Endothelial cell of umbilical vein (primary cell): ENCODE results near the gene CAPS. TPM values are rescaled to one million over a fixed set of nuclear protein-coding genes. Genes with fewer than 3 reads are reported as not detected.

ENCODE experiments used
- BruUV-seq: library from RNA; stranded (reverse); fragments of 400-500 nt; replicated peaks from 2 replicates; lab custom pipeline; 2021; lab: Mats Ljungman, UMichigan
- CTCF ChIA-PET: fragments of 300-600, 350-600 bp; sonication (Branson Sonifier 250); formaldehyde crosslinking; loops from one replicate; lab custom pipeline; 2021; ENCODE audit warnings: antibody characterized with exemption, inconsistent platforms; lab: Charles Lee
- POLR2A ChIA-PET: fragments of 300-600, 350-600 bp; sonication (Branson Sonifier 250); formaldehyde crosslinking; loops from one replicate; lab custom pipeline; 2021; ENCODE audit warnings: antibody characterized with exemption, inconsistent platforms; lab: Charles Lee
- DNase-seq: peaks from one replicate; pipeline ENCODE4 v3.0.0-alpha.2; 2011; ENCODE audit warnings: low read depth, low spot score
- FAIRE-seq: peaks from 2 replicates; lab custom pipeline; 2011; peaks lifted over from hg19 to GRCh38; lab: Jason Lieb, UNC
- H2AFZ ChIP-seq: 2 replicates; pipeline ENCODE4 v1.6.0; 2012; ENCODE audit warnings: low read depth, low read length, control low read depth, inconsistent platforms
- H3K27ac ChIP-seq: 2 replicates; pipeline ENCODE4 v1.5.1; 2011; ENCODE audit warnings: low read depth, mild to moderate bottlenecking, control low read depth, low read length, moderate library complexity; ENCODE audit not compliant: insufficient read depth
- H3K27me3 ChIP-seq, 2 experiments: 2 replicates each; pipeline versions ENCODE4 v1.6.0 to v1.6.1; 2011; ENCODE audit warnings: low read length in 2 of 2, mixed read lengths in 1 of 2; ENCODE audit not compliant: control insufficient read depth in 2 of 2, insufficient read depth in 2 of 2
- H3K36me3 ChIP-seq, 2 experiments: 2 replicates in 1 of 2; 3 replicates in 1 of 2; pipeline ENCODE4 v1.5.1; 2011; ENCODE audit warnings: low read length in 2 of 2, mild to moderate bottlenecking in 1 of 2, moderate library complexity in 1 of 2; ENCODE audit not compliant: control insufficient read depth in 2 of 2, insufficient read depth in 2 of 2; ENCODE audit errors: extremely low read depth in 1 of 2
- H3K4me1 ChIP-seq: 3 replicates; pipeline ENCODE4 v1.5.1; 2011; ENCODE audit warnings: mild to moderate bottlenecking, low read length; ENCODE audit not compliant: control insufficient read depth, insufficient read depth; ENCODE audit errors: extremely low read depth
- H3K4me2 ChIP-seq: 2 replicates; pipeline ENCODE4 v1.6.1; 2011; ENCODE audit warnings: low read length, control low read depth, mixed read lengths; ENCODE audit not compliant: insufficient read depth
- H3K4me3 ChIP-seq, 3 experiments: fragments of 200-600 bp in 1 of 3; sonication (generic), shearing (Covaris generic) in 1 of 3; replicated peaks in 1 of 3; 2 replicates each; pipeline ENCODE4 v1.5.1; 2011 to 2016; ENCODE audit warnings: control low read depth in 3 of 3, low read length in 3 of 3, mild to moderate bottlenecking in 2 of 3, inconsistent platforms in 1 of 3, low read depth in 1 of 3, moderate library complexity in 1 of 3; ENCODE audit not compliant: insufficient read depth in 1 of 3
- H3K79me2 ChIP-seq: 2 replicates; pipeline ENCODE4 v1.6.0; 2012; ENCODE audit warnings: low read length, inconsistent platforms; ENCODE audit not compliant: control insufficient read depth, insufficient read depth
- H3K9ac ChIP-seq: replicated peaks from 2 replicates; pipeline ENCODE3; 2011; ENCODE audit warnings: low read length, control low read depth; ENCODE audit not compliant: insufficient read depth; ENCODE audit errors: extremely low read depth
- H3K9me1 ChIP-seq: replicated peaks from 3 replicates; pipeline ENCODE4 v1.6.0; 2011; ENCODE audit warnings: mild to moderate bottlenecking, low read length; ENCODE audit not compliant: control insufficient read depth, insufficient read depth; ENCODE audit errors: extremely low read depth
- H3K9me3 ChIP-seq: replicated peaks from 2 replicates; pipeline ENCODE4 v1.5.1; 2012; ENCODE audit warnings: low read length, inconsistent platforms; ENCODE audit not compliant: control insufficient read depth, insufficient read depth
- H4K20me1 ChIP-seq: replicated peaks from 2 replicates; pipeline ENCODE3; 2011; ENCODE audit warnings: mild to moderate bottlenecking, low read length; ENCODE audit not compliant: control insufficient read depth, insufficient read depth; ENCODE audit errors: extremely low read depth
- EZH2 ChIP-seq: IDR thresholded peaks from 2 replicates; pipeline ENCODE4 v1.6.1; 2012; ENCODE audit warnings: borderline replicate concordance, low read depth, mild to moderate bottlenecking, moderate library complexity, low read length, inconsistent platforms; ENCODE audit not compliant: severe bottlenecking
- FOS ChIP-seq: IDR thresholded peaks from 2 replicates; pipeline ENCODE4 v1.6.1; 2011; ENCODE audit warnings: mild to moderate bottlenecking, low read length, moderate library complexity, borderline replicate concordance; ENCODE audit not compliant: insufficient read depth
- GATA2 ChIP-seq: IDR thresholded peaks from 2 replicates; pipeline ENCODE4 v1.7.0; 2011; ENCODE audit warnings: low read depth, mild to moderate bottlenecking, moderate library complexity, mixed read lengths, low read length; ENCODE audit not compliant: insufficient read length, insufficient read depth
- MYC ChIP-seq: IDR thresholded peaks from one replicate; pipeline ENCODE4 v1.6.1; 2011; ENCODE audit warnings: mild to moderate bottlenecking, low read depth, low read length
- POLR2A ChIP-seq: IDR thresholded peaks from 2 replicates; pipeline ENCODE4 v1.6.1; 2012; ENCODE audit warnings: low read depth, mild to moderate bottlenecking, control low read depth, low read length
- POLR2AphosphoS5 ChIP-seq: IDR thresholded peaks from 2 replicates; pipeline ENCODE4 v1.6.1; 2012; ENCODE audit warnings: low read depth, mild to moderate bottlenecking, control low read depth, low read length, moderate library complexity; ENCODE audit not compliant: insufficient read depth
- dilution Hi-C: fragments of 300-500 bp; cut with MboI; formaldehyde crosslinking; loops from one replicate; pipeline ENCODE4 v1.15.0; 2019; ENCODE audit warnings: low sequenced_read_pairs; ENCODE audit not compliant: extremely low pct_ligation_motif_present
- intact Hi-C: fragments of 100-400 bp; cut with micrococcal nuclease; formaldehyde crosslinking; loops from one replicate; pipeline ENCODE4 v1.10.0; 2022
- polyA plus RNA-seq, 4 experiments: library from polyadenylated mRNA; depleted of rRNA in 3 of 4; stranded (reverse) in 3 of 4; unstranded in 1 of 4; fragments of >200 nt; gene quantifications; 2 replicates each; pipeline versions ENCODE4 v1.2.1 to v1.2.3, GENCODE V29; 2011 to 2012; ENCODE audit warnings: missing spikeins in 1 of 4
- total RNA-seq: library from RNA; stranded (reverse); gene quantifications from 2 replicates; pipeline ENCODE4 v1.2.3, GENCODE V29; 2021
- TF ChIP-seq, protein P1 (sequence below): IDR thresholded peaks from 2 replicates; pipeline ENCODE4 v1.6.1; 2011; ENCODE audit not compliant: insufficient read depth, insufficient read length
- TF ChIP-seq, protein P2 (sequence below), 2 donors: IDR thresholded peaks; 1 replicate in 1 of 2; 2 replicates in 1 of 2; pipeline ENCODE4 v1.5.1; 2011; ENCODE audit warnings: low read length in 2 of 2, mild to moderate bottlenecking in 2 of 2, moderate library complexity in 2 of 2, control low read depth in 1 of 2, inconsistent platforms in 1 of 2, low read depth in 1 of 2; ENCODE audit not compliant: insufficient read depth in 1 of 2; ENCODE audit errors: extremely low read depth in 1 of 2

Gene CAPS
- total and polyA plus RNA-seq, 2 donors (not counting 3 experiments of a cell fraction or from before 2014, with no cell fraction given): 6.9 to 8.9 TPM

DNA sequence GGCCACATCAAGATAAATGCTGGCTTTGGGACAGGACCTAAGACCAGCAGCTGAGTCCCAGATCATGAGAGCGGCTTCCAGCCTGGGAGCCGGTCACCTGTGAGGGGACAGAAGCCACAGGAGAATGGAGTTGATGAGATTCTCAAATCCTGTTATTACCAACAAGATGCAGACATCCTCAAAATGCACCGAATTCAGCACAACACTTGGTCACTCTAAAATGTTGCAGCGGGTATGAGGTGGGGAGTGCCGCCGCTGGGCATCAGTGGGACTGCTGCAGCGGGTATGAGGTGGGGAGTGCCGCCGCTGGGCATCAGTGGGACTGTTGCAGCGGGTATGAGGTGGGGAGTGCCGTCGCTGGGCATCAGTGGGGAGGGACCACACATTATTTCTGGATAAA is 42.7 kb downstream of the CAPS start:
- no TSS peak for BruUV-seq
- Histone ChIP-seq H3K27ac (no peak overlapping the region), H3K4me2 (no peak overlapping the region), H3K4me3 (no peak overlapping the region), H3K27me3 (no peaks in the 10 kb centered on the region), H3K36me3 (peaks cover 0 to 3% of the 10 kb centered on the region in 2 experiments), H3K9me1 (no peaks in the 10 kb centered on the region), H3K9ac (no peak overlapping the region), H2AFZ (no peak overlapping the region), H3K79me2 (peaks cover 97% of the 10 kb centered on the region), H3K9me3 (no peaks in the 10 kb centered on the region), H3K4me1 (peaks cover 36% of the 10 kb centered on the region), H4K20me1 (no peaks in the 10 kb centered on the region)
- intact Hi-C loops (no loop called here), dilution Hi-C loops (no loop called here)
- POLR2A ChIA-PET: no interaction called here
- CTCF ChIA-PET: interaction anchor here (1.3 to 4.3 kb wide), 3 partner anchors 11 to 65 kb away, joined by 3 to 28 read pairs (median 5); no protein-coding TSS in a partner anchor
- TF ChIP-seq, protein P1, sequence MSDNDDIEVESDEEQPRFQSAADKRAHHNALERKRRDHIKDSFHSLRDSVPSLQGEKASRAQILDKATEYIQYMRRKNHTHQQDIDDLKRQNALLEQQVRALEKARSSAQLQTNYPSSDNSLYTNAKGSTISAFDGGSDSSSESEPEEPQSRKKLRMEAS: no peak
- TF ChIP-seq EZH2 (no peak), POLR2AphosphoS5 (no peak), GATA2 (no peak), MYC (no peak), FOS (no peak), POLR2A (no peak)
- TF ChIP-seq, protein P2, sequence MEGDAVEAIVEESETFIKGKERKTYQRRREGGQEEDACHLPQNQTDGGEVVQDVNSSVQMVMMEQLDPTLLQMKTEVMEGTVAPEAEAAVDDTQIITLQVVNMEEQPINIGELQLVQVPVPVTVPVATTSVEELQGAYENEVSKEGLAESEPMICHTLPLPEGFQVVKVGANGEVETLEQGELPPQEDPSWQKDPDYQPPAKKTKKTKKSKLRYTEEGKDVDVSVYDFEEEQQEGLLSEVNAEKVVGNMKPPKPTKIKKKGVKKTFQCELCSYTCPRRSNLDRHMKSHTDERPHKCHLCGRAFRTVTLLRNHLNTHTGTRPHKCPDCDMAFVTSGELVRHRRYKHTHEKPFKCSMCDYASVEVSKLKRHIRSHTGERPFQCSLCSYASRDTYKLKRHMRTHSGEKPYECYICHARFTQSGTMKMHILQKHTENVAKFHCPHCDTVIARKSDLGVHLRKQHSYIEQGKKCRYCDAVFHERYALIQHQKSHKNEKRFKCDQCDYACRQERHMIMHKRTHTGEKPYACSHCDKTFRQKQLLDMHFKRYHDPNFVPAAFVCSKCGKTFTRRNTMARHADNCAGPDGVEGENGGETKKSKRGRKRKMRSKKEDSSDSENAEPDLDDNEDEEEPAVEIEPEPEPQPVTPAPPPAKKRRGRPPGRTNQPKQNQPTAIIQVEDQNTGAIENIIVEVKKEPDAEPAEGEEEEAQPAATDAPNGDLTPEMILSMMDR (IDR thresholded peaks at IDR 0.05; ENCODE audit: extremely low read depth in 1 of 2, insufficient read depth in 1 of 2, low read depth in 1 of 2, low read length in 2 of 2): no peak
- no peak for FAIRE-seq
- no peak for DNase-seq
